ENCODE results near the gene USH1C. TPM values are rescaled to one million over a fixed set of nuclear protein-coding genes. Genes with fewer than 3 reads are reported as not detected.

Gene USH1C
- total and polyA plus RNA-seq, 12 donors = 0.22 to 1.9 (median 0.97) TPM; not detected in 9

DNA sequence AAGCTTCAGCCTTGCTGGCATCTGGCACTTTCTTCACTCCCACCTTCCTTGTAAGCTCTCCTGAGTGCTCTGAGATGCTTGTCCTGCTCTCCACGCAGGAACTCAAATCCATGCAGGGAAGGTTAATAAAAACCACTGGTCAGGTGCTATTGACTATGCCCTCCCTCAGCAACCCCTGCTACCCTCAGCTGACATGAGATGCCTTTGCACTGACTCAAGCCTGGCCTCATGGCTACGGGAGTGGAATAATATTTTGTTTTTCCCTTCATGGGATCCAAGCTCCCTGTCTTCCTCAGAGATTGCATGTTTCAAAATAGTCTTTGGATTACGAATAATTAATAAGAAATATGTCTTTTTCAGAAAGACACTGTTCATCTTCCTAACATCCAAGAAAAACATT lies 35.9 kb downstream of the USH1C start:
- no peak overlapping the region for H3K4me3 ChIP-seq
- H3K4me1 ChIP-seq = peaks cover 0 to 27% (median 13%) of the 10 kb centered on the region in 9 donors
- ATAC-seq (peak in 7 of 8 donors; percentile 41 to 75 (median 50)), DNase-seq (no peak)
- H3K9me3 ChIP-seq = no peaks in the 10 kb centered on the region
- TF ChIP-seq, protein P1, sequence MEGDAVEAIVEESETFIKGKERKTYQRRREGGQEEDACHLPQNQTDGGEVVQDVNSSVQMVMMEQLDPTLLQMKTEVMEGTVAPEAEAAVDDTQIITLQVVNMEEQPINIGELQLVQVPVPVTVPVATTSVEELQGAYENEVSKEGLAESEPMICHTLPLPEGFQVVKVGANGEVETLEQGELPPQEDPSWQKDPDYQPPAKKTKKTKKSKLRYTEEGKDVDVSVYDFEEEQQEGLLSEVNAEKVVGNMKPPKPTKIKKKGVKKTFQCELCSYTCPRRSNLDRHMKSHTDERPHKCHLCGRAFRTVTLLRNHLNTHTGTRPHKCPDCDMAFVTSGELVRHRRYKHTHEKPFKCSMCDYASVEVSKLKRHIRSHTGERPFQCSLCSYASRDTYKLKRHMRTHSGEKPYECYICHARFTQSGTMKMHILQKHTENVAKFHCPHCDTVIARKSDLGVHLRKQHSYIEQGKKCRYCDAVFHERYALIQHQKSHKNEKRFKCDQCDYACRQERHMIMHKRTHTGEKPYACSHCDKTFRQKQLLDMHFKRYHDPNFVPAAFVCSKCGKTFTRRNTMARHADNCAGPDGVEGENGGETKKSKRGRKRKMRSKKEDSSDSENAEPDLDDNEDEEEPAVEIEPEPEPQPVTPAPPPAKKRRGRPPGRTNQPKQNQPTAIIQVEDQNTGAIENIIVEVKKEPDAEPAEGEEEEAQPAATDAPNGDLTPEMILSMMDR (IDR thresholded peaks at IDR 0.05) = no peak
- peaks cover 0 to 13% (median 0%) of the 10 kb centered on the region in 7 donors for H3K27me3 ChIP-seq
- intact Hi-C loops (cut with DNase I) = loop anchor here in 6 of 10 donors (5.0 to 10.0 kb wide), 4 partner anchors 126 to 284 kb away; no protein-coding TSS in a partner anchor
- 33 to 37% methylated on average over 3 of the region's 3 CpGs for WGBS, 2 donors
- no peaks in the 10 kb centered on the region for H3K36me3 ChIP-seq
- H3K27ac ChIP-seq = peak overlapping the region in 2 of 10 donors; percentile 39 to 41

DNA sequence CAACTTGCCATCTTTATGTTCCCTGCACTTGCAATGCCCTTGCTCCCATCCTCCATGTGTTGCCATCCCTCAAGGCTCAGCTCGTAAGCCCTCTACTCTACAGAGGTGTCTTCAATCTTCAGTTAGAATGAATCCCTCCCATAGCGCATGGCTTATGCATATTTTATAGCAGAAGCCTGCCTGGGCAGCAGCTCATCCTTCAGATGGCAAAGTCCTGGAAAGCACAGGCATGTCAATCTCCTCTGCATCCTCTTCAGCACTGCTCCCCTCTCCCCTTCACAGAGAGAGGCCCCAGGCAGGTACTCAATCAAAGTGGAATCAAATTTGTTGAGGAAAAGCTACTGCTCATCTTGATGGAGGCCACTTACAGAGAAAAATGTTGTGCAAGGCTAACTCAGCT lies 36.4 kb downstream of the USH1C start:
- 90 to 91% methylated on average over 2 of the region's 2 CpGs for WGBS, 2 donors
- no peak overlapping the region for H3K4me3 ChIP-seq
- no peaks in the 10 kb centered on the region for H3K36me3 ChIP-seq
- peaks cover 0 to 27% (median 13%) of the 10 kb centered on the region in 9 donors for H3K4me1 ChIP-seq
- H3K27ac ChIP-seq = peak overlapping the region in 2 of 10 donors; percentile 39 to 41
- intact Hi-C loops (cut with DNase I) = loop anchor here in 6 of 10 donors (5.0 to 10.0 kb wide), 4 partner anchors 125 to 283 kb away; no protein-coding TSS in a partner anchor
- peaks cover 0 to 13% (median 0%) of the 10 kb centered on the region in 7 donors for H3K27me3 ChIP-seq
- no peak for DNase-seq
- TF ChIP-seq, protein P1 (IDR thresholded peaks at IDR 0.05) = no peak
- H3K9me3 ChIP-seq = no peaks in the 10 kb centered on the region
- ATAC-seq = no peak

DNA sequence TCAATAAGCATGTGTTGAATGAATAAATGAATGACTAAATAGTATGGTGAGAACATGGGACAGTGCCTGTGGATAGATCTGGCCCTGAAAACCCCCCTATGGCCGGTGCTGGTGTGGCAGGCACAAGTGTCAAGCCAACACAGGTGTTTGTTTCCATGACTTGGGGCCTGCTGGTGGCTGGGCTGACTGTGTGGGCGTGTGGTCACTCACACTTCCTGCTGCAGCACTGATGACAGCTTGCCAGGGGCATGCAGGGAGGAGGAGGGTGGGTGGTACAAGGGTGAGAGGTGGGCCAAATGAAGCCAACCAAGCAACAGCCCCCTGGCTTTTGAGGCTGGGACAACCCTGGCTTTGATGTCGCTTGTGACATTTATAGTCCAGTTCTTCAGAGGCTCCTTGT lies 37.3 kb downstream of the USH1C start:
- Histone ChIP-seq H3K36me3 (no peaks in the 10 kb centered on the region), H3K4me3 (no peak overlapping the region), H3K9me3 (no peaks in the 10 kb centered on the region), H3K27ac (no peak overlapping the region), H3K4me1 (peaks cover 0 to 27% (median 13%) of the 10 kb centered on the region in 9 donors), H3K27me3 (peaks cover 0 to 11% (median 0%) of the 10 kb centered on the region in 7 donors)
- intact Hi-C loops (cut with DNase I) = loop anchor here in 7 of 10 donors (1.0 to 10.0 kb wide), 5 partner anchors 123 to 282 kb away; no protein-coding TSS in a partner anchor
- TF ChIP-seq, protein P1 (IDR thresholded peaks at IDR 0.05) = no peak
- DNase-seq = no peak
- no peak for ATAC-seq
- WGBS, 2 donors = 85 to 90% methylated on average over 3 of the region's 3 CpGs

DNA sequence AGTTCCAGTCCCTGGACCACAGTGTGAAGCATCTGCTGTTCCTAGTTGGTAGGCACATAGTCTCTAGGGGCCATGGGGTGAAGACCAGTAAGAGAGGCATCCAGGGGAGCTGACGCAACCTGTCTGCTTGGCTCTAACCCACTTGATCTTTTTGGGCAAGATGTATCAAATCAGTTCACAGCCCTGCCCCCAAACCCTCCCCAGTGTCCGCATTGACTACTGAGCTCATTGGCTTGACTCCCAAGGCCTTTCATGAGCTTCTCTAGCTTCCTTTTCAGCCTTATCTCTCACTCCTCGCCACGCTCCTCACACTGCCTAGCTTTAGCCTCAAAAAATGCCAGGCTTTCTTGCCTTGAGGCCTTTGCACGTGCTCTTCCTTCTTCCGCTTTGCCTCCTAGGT lies 37.9 kb downstream of the USH1C start:
- ATAC-seq = no peak
- intact Hi-C loops (cut with DNase I) = loop anchor here in 7 of 10 donors (1.0 to 10.0 kb wide), 5 partner anchors 122 to 282 kb away; no protein-coding TSS in a partner anchor
- 85% methylated on average over 6 of the region's 6 CpGs for WGBS, 2 donors

More for the DNA sequence above, 37.9 kb downstream of the USH1C start:
- no peak for DNase-seq
- no peaks in the 10 kb centered on the region for H3K36me3 ChIP-seq
- no peak overlapping the region for H3K27ac ChIP-seq
- H3K4me3 ChIP-seq = no peak overlapping the region
- TF ChIP-seq, protein P1 (IDR thresholded peaks at IDR 0.05) = no peak
- peaks cover 0 to 5% (median 0%) of the 10 kb centered on the region in 7 donors for H3K27me3 ChIP-seq
- peaks cover 0 to 27% (median 13%) of the 10 kb centered on the region in 9 donors for H3K4me1 ChIP-seq
- no peaks in the 10 kb centered on the region for H3K9me3 ChIP-seq
